ENCODE measurements around the gene NIFK. TPM values are rescaled to one million over a fixed set of nuclear protein-coding genes. Genes with fewer than 3 reads are reported as not detected.

NIFK gene
- total RNA-seq (2021), result 48.1 and 75.9 TPM in 2 replicates
- percentile 95 among the genes with signal in this experiment for Bru-seq, nascent RNA
- BruChase-seq, experiment 1, labeled RNA remaining after a 2-hour chase, result percentile 91 among the genes with signal in this experiment
- BruChase-seq, experiment 2, labeled RNA remaining after a 6-hour chase, result percentile 93 among the genes with signal in this experiment
- long read RNA-seq, transcript NIFK-201 (7 exons, 1,734 nt), result major isoform, 57 of 60 reads
- long read RNA-seq, partial matches to known transcripts, result 0 of 60 reads
- long read RNA-seq, other reads (novel, unspliced or antisense), result 2 of 60 reads

DNA sequence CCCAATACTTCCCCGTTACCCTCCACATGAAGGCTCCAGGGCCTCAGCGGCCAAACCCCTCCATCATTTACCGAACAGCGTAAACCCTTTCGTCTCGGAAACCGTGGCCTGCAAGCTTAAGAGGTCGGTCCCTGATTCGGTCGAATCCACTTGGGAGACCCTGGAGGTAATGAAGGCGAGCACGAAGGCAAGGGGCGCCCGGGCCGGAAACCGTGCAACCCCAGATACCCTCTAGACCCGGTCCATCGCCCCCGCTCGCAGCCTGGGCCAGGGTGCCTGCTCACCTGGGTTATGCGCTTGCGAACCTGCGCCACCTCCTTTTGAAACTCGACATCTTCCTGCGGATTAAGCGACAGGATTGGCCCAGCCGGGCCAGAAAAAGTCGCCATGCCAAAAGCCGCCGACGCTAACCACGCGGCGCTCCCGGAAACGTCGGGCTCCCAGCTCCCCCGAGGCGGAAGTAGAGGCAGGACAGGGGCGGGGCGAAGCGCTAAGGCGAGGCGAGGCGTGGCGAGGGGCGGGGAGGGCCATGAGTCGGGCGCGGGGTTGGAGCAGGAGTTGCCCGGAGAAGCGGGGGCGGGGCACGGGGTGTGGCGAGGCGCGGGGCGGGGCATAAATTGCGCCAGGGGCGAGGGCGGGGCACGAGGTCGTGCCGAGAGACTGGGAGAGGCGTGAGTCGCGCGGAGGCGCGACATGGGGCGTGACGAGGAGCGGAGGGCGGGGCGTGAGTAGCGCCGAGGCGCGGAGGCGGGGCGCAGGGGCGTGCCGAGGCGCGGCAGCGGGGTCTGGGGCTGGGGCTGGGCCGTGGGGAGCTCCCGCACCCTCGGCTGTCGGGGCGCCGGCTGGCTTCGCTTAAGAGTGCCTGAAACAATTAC is at the start of gene NIFK:
TSS of gene NIFK (minus strand) at position 414 of the 875 bp plus-strand sequence. CDS start at position 389, 25 bp downstream.
- CTCF ChIA-PET, result interaction anchor here (0.5 to 0.8 kb wide), 5 partner anchors 12 to 654 kb away, joined by 3 to 15 read pairs (median 4); partner anchors contain the start of gene RNU4ATAC
- Histone ChIP-seq H2AFZ (peak within 1 kb of the TSS; percentile 94), H3K4me3 (peak within 1 kb of the TSS; percentile 82), H3K9me3 (ENCODE audit: insufficient read depth, low read depth) (no peaks in the 10 kb centered on the region), H3F3A (ENCODE audit: insufficient read depth, low read depth) (peaks cover 17% of the 10 kb centered on the region; the same call in 1 of the 2 replicates), H3K36me3 (ENCODE audit: low read depth) (peaks cover 32% of the 10 kb centered on the region), H4K20me1 (ENCODE audit: insufficient read depth) (peaks cover 19% of the 10 kb centered on the region; the same call in 1 of the 2 replicates), H3K4me1 (replicated peaks; ENCODE audit: insufficient read depth) (peaks cover 10% of the 10 kb centered on the region), H3K9me2 (ENCODE audit: insufficient read depth) (no peaks in the 10 kb centered on the region), H3K27ac (peak within 1 kb of the TSS; percentile 44), H3K79me2 (ENCODE audit: low read depth) (peaks cover 46% of the 10 kb centered on the region), H3K27me3 (ENCODE audit: insufficient read depth, low read depth) (no peaks in the 10 kb centered on the region), H3K4me2 (peak within 1 kb of the TSS; percentile 83)
- TF ChIP-seq EZH2 (IDR thresholded peaks at IDR 0.05; ENCODE audit: low read depth), result no peak
- TF ChIP-seq, protein P1, sequence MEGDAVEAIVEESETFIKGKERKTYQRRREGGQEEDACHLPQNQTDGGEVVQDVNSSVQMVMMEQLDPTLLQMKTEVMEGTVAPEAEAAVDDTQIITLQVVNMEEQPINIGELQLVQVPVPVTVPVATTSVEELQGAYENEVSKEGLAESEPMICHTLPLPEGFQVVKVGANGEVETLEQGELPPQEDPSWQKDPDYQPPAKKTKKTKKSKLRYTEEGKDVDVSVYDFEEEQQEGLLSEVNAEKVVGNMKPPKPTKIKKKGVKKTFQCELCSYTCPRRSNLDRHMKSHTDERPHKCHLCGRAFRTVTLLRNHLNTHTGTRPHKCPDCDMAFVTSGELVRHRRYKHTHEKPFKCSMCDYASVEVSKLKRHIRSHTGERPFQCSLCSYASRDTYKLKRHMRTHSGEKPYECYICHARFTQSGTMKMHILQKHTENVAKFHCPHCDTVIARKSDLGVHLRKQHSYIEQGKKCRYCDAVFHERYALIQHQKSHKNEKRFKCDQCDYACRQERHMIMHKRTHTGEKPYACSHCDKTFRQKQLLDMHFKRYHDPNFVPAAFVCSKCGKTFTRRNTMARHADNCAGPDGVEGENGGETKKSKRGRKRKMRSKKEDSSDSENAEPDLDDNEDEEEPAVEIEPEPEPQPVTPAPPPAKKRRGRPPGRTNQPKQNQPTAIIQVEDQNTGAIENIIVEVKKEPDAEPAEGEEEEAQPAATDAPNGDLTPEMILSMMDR (conservative IDR thresholded peaks at IDR 0.05), result no peak
- BruUV-seq (replicated peaks), result TSS peak; percentile 60
- POLR2A ChIA-PET (ENCODE audit: unreplicated experiment), result interaction anchor here (0.5 to 1.4 kb wide), 11 partner anchors 18 to 1113 kb away, joined by 3 to 21 read pairs (median 10); no protein-coding TSS in a partner anchor
- DNase-seq, result peak; percentile 94 to 100
- intact Hi-C loops (cut with micrococcal nuclease; ENCODE audit: unreplicated experiment), result loop anchor here (1.0 to 2.0 kb wide), 2 partner anchors 18 to 206 kb away; partner anchors contain the start of genes RNU4ATAC and TSN

DNA sequence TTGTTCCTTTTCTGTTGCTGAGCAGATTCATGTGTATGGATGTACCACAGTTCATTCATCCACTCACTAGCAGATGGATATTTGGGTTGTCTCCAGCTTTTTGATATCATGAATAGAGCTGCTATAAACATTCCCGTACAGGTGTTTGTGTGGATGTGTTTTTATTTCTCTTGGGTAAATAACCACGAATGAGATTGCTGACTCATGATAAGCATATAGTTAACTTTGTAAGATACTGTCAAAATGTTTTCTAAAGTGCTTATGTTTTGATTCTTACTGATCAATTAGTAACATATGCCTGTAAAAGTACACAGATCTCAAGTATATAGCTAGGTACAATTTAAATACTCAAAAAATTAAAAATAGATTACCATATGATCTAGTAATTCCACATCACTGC is 46.5 kb upstream of the NIFK start:
- H3K27ac ChIP-seq, result no peak overlapping the region
- ChIA-PET POLR2A (ENCODE audit: unreplicated experiment) (no interaction called here), CTCF (no interaction called here)
- no peaks in the 10 kb centered on the region for H3F3A ChIP-seq (ENCODE audit: insufficient read depth, low read depth)
- DNase-seq, result no peak
- intact Hi-C loops (cut with micrococcal nuclease; ENCODE audit: unreplicated experiment), result no loop called here
- H4K20me1 ChIP-seq (ENCODE audit: insufficient read depth), result no peaks in the 10 kb centered on the region
- BruUV-seq (replicated peaks), result no TSS peak
- H3K79me2 ChIP-seq (ENCODE audit: low read depth), result no peaks in the 10 kb centered on the region
- H3K27me3 ChIP-seq (ENCODE audit: insufficient read depth, low read depth), result peaks cover 60% of the 10 kb centered on the region
- TF ChIP-seq, protein P1 (conservative IDR thresholded peaks at IDR 0.05), result no peak
- no peak for TF ChIP-seq EZH2 (IDR thresholded peaks at IDR 0.05; ENCODE audit: low read depth)
- H3K9me2 ChIP-seq (ENCODE audit: insufficient read depth), result no peaks in the 10 kb centered on the region
- no peaks in the 10 kb centered on the region for H3K9me3 ChIP-seq (ENCODE audit: insufficient read depth, low read depth)
- H3K36me3 ChIP-seq (ENCODE audit: low read depth), result no peaks in the 10 kb centered on the region
- H3K4me2 ChIP-seq, result 0 out of 2 replicates have a peak overlapping the region, but pooled peaks have one; percentile 5
- no peaks in the 10 kb centered on the region for H3K4me1 ChIP-seq (replicated peaks; ENCODE audit: insufficient read depth)
- H2AFZ ChIP-seq, result no peak overlapping the region
- H3K4me3 ChIP-seq, result no peak overlapping the region

GRCh38 chr2:121778741-121779487 is 42.2 kb upstream of the NIFK start:
- Histone ChIP-seq H3F3A (ENCODE audit: insufficient read depth, low read depth) (peaks cover 4% of the 10 kb centered on the region; the same call in 1 of the 2 replicates), H3K27ac (no peak overlapping the region), H3K4me1 (replicated peaks; ENCODE audit: insufficient read depth) (no peaks in the 10 kb centered on the region; the same call in none of the 2 replicates), H4K20me1 (ENCODE audit: insufficient read depth) (no peaks in the 10 kb centered on the region), H3K79me2 (ENCODE audit: low read depth) (no peaks in the 10 kb centered on the region), H3K9me3 (ENCODE audit: insufficient read depth, low read depth) (no peaks in the 10 kb centered on the region), H3K36me3 (ENCODE audit: low read depth) (no peaks in the 10 kb centered on the region), H3K27me3 (ENCODE audit: insufficient read depth, low read depth) (peaks cover 23% of the 10 kb centered on the region), H2AFZ (no peak overlapping the region), H3K9me2 (ENCODE audit: insufficient read depth) (no peaks in the 10 kb centered on the region), H3K4me3 (no peak overlapping the region), H3K4me2 (no peak overlapping the region)
- no TSS peak for BruUV-seq (replicated peaks)
- TF ChIP-seq, protein P1 (conservative IDR thresholded peaks at IDR 0.05), result no peak
- TF ChIP-seq EZH2 (IDR thresholded peaks at IDR 0.05; ENCODE audit: low read depth), result no peak
- intact Hi-C loops (cut with micrococcal nuclease; ENCODE audit: unreplicated experiment), result no loop called here
- DNase-seq, result no peak
- ChIA-PET POLR2A (ENCODE audit: unreplicated experiment) (no interaction called here), CTCF (no interaction called here)
